GM12892 (cell line): ENCODE data around the gene GPR45.

Experiments used
- POLR2A ChIP-seq: IDR thresholded peaks from 2 replicates; pipeline ENCODE4 v1.6.1; 2011; ENCODE audit warnings: low read depth, low read length, control low read depth
- POLR2AphosphoS5 ChIP-seq: IDR thresholded peaks from 2 replicates; pipeline ENCODE4 v1.6.1; 2011; ENCODE audit warnings: low read depth, low read length, control low read depth
- TAF1 ChIP-seq: IDR thresholded peaks from 2 replicates; pipeline ENCODE4 v1.6.1; 2011; ENCODE audit warnings: low read depth, mild to moderate bottlenecking, control low read depth, low read length, borderline replicate concordance

DNA sequence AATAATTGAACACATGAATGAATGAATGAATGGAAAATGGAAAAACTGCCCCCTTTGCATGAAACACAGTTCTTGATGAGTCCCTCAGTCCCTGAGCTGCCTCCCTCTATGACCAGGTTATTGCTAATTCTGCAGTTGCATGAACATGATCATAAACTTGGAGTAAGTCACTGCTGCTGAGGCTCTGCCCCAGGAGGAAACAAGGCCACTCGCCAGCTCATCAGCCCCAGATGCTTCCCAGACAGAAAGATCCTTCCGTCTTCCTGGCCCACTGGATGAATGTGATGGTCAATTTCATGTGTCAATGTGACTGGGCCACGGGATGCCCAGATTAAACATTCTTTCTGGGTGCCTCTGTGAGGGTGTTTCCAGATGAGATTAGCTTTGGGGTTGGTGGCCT, 16.4 kb downstream of the GPR45 start:
- TF ChIP-seq POLR2A (no peak), POLR2AphosphoS5 (no peak), TAF1 (no peak)
